Thoracic aorta (tissue), 2 donors: ENCODE data around the gene LCN6. TPM values are rescaled to one million over a fixed set of nuclear protein-coding genes. Genes with fewer than 3 reads are reported as not detected.

Source experiments
- ATAC-seq: fragments of 150-250 bp; one replicate; pipeline ENCODE4 v1.8.0; 2017; ENCODE audit warnings: low read depth; ENCODE audit not compliant: insufficient number of reproducible peaks, low FRiP score
- DNase-seq: peaks from one replicate; pipeline ENCODE4 v3.0.0-alpha.2; 2020; ENCODE audit warnings: low spot score
- H3K27ac ChIP-seq, 2 donors: fragments of 200-600 bp; sonication (generic); 1 replicate in 1 of 2; 2 replicates in 1 of 2; pipeline ENCODE4 v1.5.1; 2016; ENCODE audit warnings: mild to moderate bottlenecking in 2 of 2, moderate library complexity in 2 of 2
- H3K27me3 ChIP-seq: fragments of 200-600 bp; sonication (generic); replicated peaks from 2 replicates; pipeline ENCODE4 v1.6.0; 2016; ENCODE audit warnings: mild to moderate bottlenecking; ENCODE audit not compliant: insufficient read depth
- H3K36me3 ChIP-seq: fragments of 200-600 bp; sonication (generic); one replicate; pipeline ENCODE4 v1.5.1; 2016
- H3K4me1 ChIP-seq, 2 donors: fragments of 200-600 bp; sonication (generic); 1 replicate in 1 of 2; 2 replicates in 1 of 2; pipeline versions ENCODE4 v1.5.1 to v1.6.0; 2016; ENCODE audit warnings: low read depth in 2 of 2, mild to moderate bottlenecking in 1 of 2; ENCODE audit not compliant: control insufficient read depth in 1 of 2
- H3K4me3 ChIP-seq: fragments of 200-600 bp; sonication (generic); 2 replicates; pipeline ENCODE4 v1.5.1; 2016; ENCODE audit warnings: mild to moderate bottlenecking
- H3K9me3 ChIP-seq: fragments of 200-600 bp; sonication (generic); 2 replicates; pipeline ENCODE4 v1.5.1; 2016
- CTCF ChIP-seq: fragments of 200-600 bp; sonication (generic); IDR thresholded peaks from one replicate; pipeline ENCODE4 v1.5.1; 2019; ENCODE audit warnings: antibody characterized with exemption
- total RNA-seq, 2 donors: library from RNA; depleted of rRNA; stranded (reverse); fragments of >200 nt; gene quantifications; one replicate each; pipeline versions ENCODE4 v1.1.0 to v1.2.3, GENCODE V29; 2016

LCN6 gene
- total RNA-seq, 2 donors from 2014 or later = 4.5 to 25.3 TPM

GRCh38 chr9:136700959-136701667 is 47.2 kb downstream of the LCN6 start:
- H3K4me3 ChIP-seq = no peak overlapping the region

GRCh38 chr9:136700304-136700703 is 48.0 kb downstream of the LCN6 start:
- no peak for ATAC-seq
- no peak overlapping the region for H3K27ac ChIP-seq
- H3K4me1 ChIP-seq = no peaks in the 10 kb centered on the region
- no peaks in the 10 kb centered on the region for H3K27me3 ChIP-seq
- no peaks in the 10 kb centered on the region for H3K9me3 ChIP-seq
- DNase-seq = no peak
- no peaks in the 10 kb centered on the region for H3K36me3 ChIP-seq
- TF ChIP-seq CTCF = no peak
- no peak overlapping the region for H3K4me3 ChIP-seq

More at GRCh38 chr9:136700959-136701667, 47.2 kb downstream of the LCN6 start:
- no peak for DNase-seq
- H3K36me3 ChIP-seq = no peaks in the 10 kb centered on the region
- ATAC-seq = no peak
- H3K9me3 ChIP-seq = no peaks in the 10 kb centered on the region
- no peaks in the 10 kb centered on the region for H3K4me1 ChIP-seq
- no peak for TF ChIP-seq CTCF
- H3K27me3 ChIP-seq = no peaks in the 10 kb centered on the region
- no peak overlapping the region for H3K27ac ChIP-seq

GRCh38 chr9:136698635-136699246 is 49.6 kb downstream of the LCN6 start:
- no peaks in the 10 kb centered on the region for H3K36me3 ChIP-seq
- H3K27ac ChIP-seq = no peak overlapping the region
- H3K4me1 ChIP-seq = no peaks in the 10 kb centered on the region
- no peak for TF ChIP-seq CTCF
- H3K4me3 ChIP-seq = no peak overlapping the region
- H3K27me3 ChIP-seq = no peaks in the 10 kb centered on the region
- no peak for ATAC-seq
- DNase-seq = no peak
- H3K9me3 ChIP-seq = no peaks in the 10 kb centered on the region

GRCh38 chr9:136697821-136698526 is 50.4 kb downstream of the LCN6 start:
- Histone ChIP-seq H3K36me3 (no peaks in the 10 kb centered on the region), H3K27me3 (no peaks in the 10 kb centered on the region), H3K9me3 (no peaks in the 10 kb centered on the region), H3K4me1 (no peaks in the 10 kb centered on the region), H3K27ac (no peak overlapping the region), H3K4me3 (no peak overlapping the region)
- TF ChIP-seq CTCF = no peak
- DNase-seq (no peak), ATAC-seq (no peak)

GRCh38 chr9:136697146-136697820 is 51.0 kb downstream of the LCN6 start:
- Histone ChIP-seq H3K4me3 (no peak overlapping the region), H3K36me3 (no peaks in the 10 kb centered on the region), H3K9me3 (no peaks in the 10 kb centered on the region), H3K27me3 (no peaks in the 10 kb centered on the region), H3K27ac (no peak overlapping the region), H3K4me1 (no peaks in the 10 kb centered on the region)
- no peak for TF ChIP-seq CTCF
- ATAC-seq (no peak), DNase-seq (no peak)
